Measurements from ENCODE around the gene COMMD3. TPM values are rescaled to one million over a fixed set of nuclear protein-coding genes. Genes with fewer than 3 reads are reported as not detected.

The COMMD3 gene
- total RNA-seq, 3 donors from 2014 or later, result 49.3 to 56.4 (median 51.0) TPM

GRCh38 chr10:22310928-22311327 is 5.3 kb upstream of the COMMD3 start:
- H3K4me1 Mint-ChIP-seq (ENCODE audit: low read depth), result peaks cover 19% of the 10 kb centered on the region
- H3K9me3 Mint-ChIP-seq, result no peaks in the 10 kb centered on the region
- no peaks in the 10 kb centered on the region for H3K36me3 Mint-ChIP-seq (ENCODE audit: insufficient read depth)
- H3K4me3 Mint-ChIP-seq, result no peak overlapping the region
- ATAC-seq (no peak), DNase-seq (no peak)
- peaks cover 16% of the 10 kb centered on the region for H3K27me3 Mint-ChIP-seq (ENCODE audit: low read depth)

GRCh38 chr10:22314852-22315251 is 1.3 kb upstream of the COMMD3 start:
- peaks cover 7% of the 10 kb centered on the region for H3K27me3 Mint-ChIP-seq (ENCODE audit: low read depth)
- no peaks in the 10 kb centered on the region for H3K36me3 Mint-ChIP-seq (ENCODE audit: insufficient read depth)
- H3K4me1 Mint-ChIP-seq (ENCODE audit: low read depth), result peaks cover 32% of the 10 kb centered on the region
- H3K4me3 Mint-ChIP-seq, result peak overlapping the region; percentile 86
- ATAC-seq, result no peak
- DNase-seq, result no peak
- H3K9me3 Mint-ChIP-seq, result no peaks in the 10 kb centered on the region

GRCh38 chr10:22315455-22316285 is 518 bp upstream of the COMMD3 start:
- H3K9me3 Mint-ChIP-seq, result no peaks in the 10 kb centered on the region
- peaks cover 7% of the 10 kb centered on the region for H3K27me3 Mint-ChIP-seq (ENCODE audit: low read depth)
- DNase-seq (no peak), ATAC-seq (peak; percentile 21 to 33)
- H3K4me1 Mint-ChIP-seq (ENCODE audit: low read depth), result peaks cover 36% of the 10 kb centered on the region
- H3K4me3 Mint-ChIP-seq, result peak overlapping the region; percentile 86
- H3K36me3 Mint-ChIP-seq (ENCODE audit: insufficient read depth), result no peaks in the 10 kb centered on the region

GRCh38 chr10:22317076-22317370 is 835 bp downstream of the COMMD3 start:
- ATAC-seq, result no peak

GRCh38 chr10:22317771-22318565 is 1.8 kb downstream of the COMMD3 start:
- DNase-seq (no peak), ATAC-seq (no peak)
- Mint-ChIP-seq H3K27me3 (ENCODE audit: low read depth) (peaks cover 6% of the 10 kb centered on the region), H3K36me3 (ENCODE audit: insufficient read depth) (no peaks in the 10 kb centered on the region), H3K4me1 (ENCODE audit: low read depth) (peaks cover 37% of the 10 kb centered on the region), H3K4me3 (peak overlapping the region; percentile 86), H3K9me3 (no peaks in the 10 kb centered on the region)

More at GRCh38 chr10:22317076-22317370, 835 bp downstream of the COMMD3 start:
- H3K27me3 Mint-ChIP-seq (ENCODE audit: low read depth), result no peaks in the 10 kb centered on the region
- no peak for DNase-seq
- no peaks in the 10 kb centered on the region for H3K36me3 Mint-ChIP-seq (ENCODE audit: insufficient read depth)
- H3K9me3 Mint-ChIP-seq, result no peaks in the 10 kb centered on the region
- peaks cover 36% of the 10 kb centered on the region for H3K4me1 Mint-ChIP-seq (ENCODE audit: low read depth)
- H3K4me3 Mint-ChIP-seq, result peak overlapping the region; percentile 86

- DNase-seq (no peak), ATAC-seq (no peak)
- Mint-ChIP-seq H3K9me3 (no peaks in the 10 kb centered on the region), H3K36me3 (ENCODE audit: insufficient read depth) (no peaks in the 10 kb centered on the region), H3K27me3 (ENCODE audit: low read depth) (peaks cover 13% of the 10 kb centered on the region), H3K4me1 (ENCODE audit: low read depth) (peaks cover 45% of the 10 kb centered on the region), H3K4me3 (no peak overlapping the region)
Measured at GRCh38 chr10:22318772-22319171, 2.6 kb downstream of the COMMD3 start.

- ATAC-seq, result no peak
- peaks cover 19% of the 10 kb centered on the region for H3K27me3 Mint-ChIP-seq (ENCODE audit: low read depth)
- DNase-seq, result no peak
- peaks cover 53% of the 10 kb centered on the region for H3K4me1 Mint-ChIP-seq (ENCODE audit: low read depth)
- H3K36me3 Mint-ChIP-seq (ENCODE audit: insufficient read depth), result no peaks in the 10 kb centered on the region
- H3K4me3 Mint-ChIP-seq, result peak overlapping the region; percentile 82
- no peaks in the 10 kb centered on the region for H3K9me3 Mint-ChIP-seq
Measured at GRCh38 chr10:22319547-22319979, 3.4 kb downstream of the COMMD3 start.

GRCh38 chr10:22319980-22320558 is 3.9 kb downstream of the COMMD3 start:
- no peak for DNase-seq
- Mint-ChIP-seq H3K9me3 (no peaks in the 10 kb centered on the region), H3K4me1 (ENCODE audit: low read depth) (peaks cover 53% of the 10 kb centered on the region), H3K4me3 (peak overlapping the region; percentile 82), H3K27me3 (ENCODE audit: low read depth) (peaks cover 24% of the 10 kb centered on the region), H3K36me3 (ENCODE audit: insufficient read depth) (no peaks in the 10 kb centered on the region)
- no peak for ATAC-seq

GRCh38 chr10:22320591-22321155 is 4.5 kb downstream of the COMMD3 start, which contains the start of gene BMI1:
BMI1 (plus strand) TSS chr10:22321099; CDS start chr10:22326450, 5,351 bp downstream.
- H3K36me3 Mint-ChIP-seq (ENCODE audit: insufficient read depth), result no peaks in the 10 kb centered on the region
- H3K9me3 Mint-ChIP-seq, result no peaks in the 10 kb centered on the region
- ATAC-seq (peak; percentile 46 to 56), DNase-seq (no peak)
- H3K4me1 Mint-ChIP-seq (ENCODE audit: low read depth), result peaks cover 49% of the 10 kb centered on the region
- H3K4me3 Mint-ChIP-seq, result peak within 1 kb of the TSS; percentile 90
- peaks cover 25% of the 10 kb centered on the region for H3K27me3 Mint-ChIP-seq (ENCODE audit: low read depth)

- DNase-seq (peak; percentile 71), ATAC-seq (peak; percentile 35 to 47)
- H3K4me1 Mint-ChIP-seq (ENCODE audit: low read depth), result peaks cover 52% of the 10 kb centered on the region
- H3K9me3 Mint-ChIP-seq, result no peaks in the 10 kb centered on the region
- peaks cover 25% of the 10 kb centered on the region for H3K27me3 Mint-ChIP-seq (ENCODE audit: low read depth)
- H3K36me3 Mint-ChIP-seq (ENCODE audit: insufficient read depth), result peaks cover 2% of the 10 kb centered on the region
- peak overlapping the region; percentile 83 for H3K4me3 Mint-ChIP-seq
Measured at GRCh38 chr10:22321156-22321923, 5.2 kb downstream of the COMMD3 start.

GRCh38 chr10:22321924-22322640 is 5.9 kb downstream of the COMMD3 start:
- ATAC-seq, result no peak
- no peaks in the 10 kb centered on the region for H3K9me3 Mint-ChIP-seq
- peaks cover 53% of the 10 kb centered on the region for H3K4me1 Mint-ChIP-seq (ENCODE audit: low read depth)
- H3K4me3 Mint-ChIP-seq, result peak overlapping the region; percentile 90
- peaks cover 25% of the 10 kb centered on the region for H3K27me3 Mint-ChIP-seq (ENCODE audit: low read depth)
- DNase-seq, result no peak
- H3K36me3 Mint-ChIP-seq (ENCODE audit: insufficient read depth), result peaks cover 5% of the 10 kb centered on the region

GRCh38 chr10:22322641-22323160 is 6.5 kb downstream of the COMMD3 start:
- Mint-ChIP-seq H3K36me3 (ENCODE audit: insufficient read depth) (peaks cover 8% of the 10 kb centered on the region), H3K9me3 (no peaks in the 10 kb centered on the region), H3K4me3 (peak overlapping the region; percentile 90), H3K27me3 (ENCODE audit: low read depth) (peaks cover 27% of the 10 kb centered on the region), H3K4me1 (ENCODE audit: low read depth) (peaks cover 49% of the 10 kb centered on the region)
- ATAC-seq, result no peak
- no peak for DNase-seq
